ENCODE measurements around the gene ZDHHC6.

ZDHHC6 gene

GRCh38 chr10:112481602-112482001 lies 34.9 kb upstream of the ZDHHC6 start:
- H3K27ac ChIP-seq (replicated peaks) = no peak overlapping the region
- H3K4me3 ChIP-seq (replicated peaks; ENCODE audit: insufficient read depth, low read length) = no peak overlapping the region
- no peaks in the 10 kb centered on the region for H3K27me3 ChIP-seq (ENCODE audit: insufficient read depth, poor library complexity, severe bottlenecking)
- no peak for DNase-seq (ENCODE audit: low read depth in 1 of 2, low spot score in 1 of 2)
- TF ChIP-seq CTCF (IDR thresholded peaks at IDR 0.05; ENCODE audit: insufficient read depth, low read length) = no peak

- no peak for DNase-seq (ENCODE audit: low read depth in 1 of 2, low spot score in 1 of 2)
- TF ChIP-seq GABPA (IDR thresholded peaks at IDR 0.05; ENCODE audit: low read depth) (no peak), REST (IDR thresholded peaks at IDR 0.05; ENCODE audit: insufficient replicate concordance, low read depth) (no peak)
- Histone ChIP-seq H3K27ac (replicated peaks) (no peak overlapping the region), H3K27me3 (ENCODE audit: insufficient read depth, poor library complexity, severe bottlenecking) (no peaks in the 10 kb centered on the region), H3K4me3 (replicated peaks; ENCODE audit: insufficient read depth, low read length) (no peak overlapping the region)
These were observed 29.0 kb upstream of the ZDHHC6 start for GRCh38 chr10:112475575-112476218.

GRCh38 chr10:112471878-112472487 lies 25.3 kb upstream of the ZDHHC6 start:
- Histone ChIP-seq H3K27me3 (ENCODE audit: insufficient read depth, poor library complexity, severe bottlenecking) (no peaks in the 10 kb centered on the region), H3K4me3 (replicated peaks; ENCODE audit: insufficient read depth, low read length) (no peak overlapping the region), H3K27ac (replicated peaks) (no peak overlapping the region)
- peak; percentile 52 for TF ChIP-seq CTCF (IDR thresholded peaks at IDR 0.05; ENCODE audit: insufficient read depth, low read length)
- no peak for TF ChIP-seq GABPA (IDR thresholded peaks at IDR 0.05; ENCODE audit: low read depth)
- peak in 1 of 2 experiments; percentile 15 for DNase-seq (ENCODE audit: low read depth in 1 of 2, low spot score in 1 of 2)

GRCh38 chr10:112467541-112468075 lies 20.9 kb upstream of the ZDHHC6 start:
- no peak for DNase-seq (ENCODE audit: low read depth in 1 of 2, low spot score in 1 of 2)
- TF ChIP-seq POLR2AphosphoS5 (IDR thresholded peaks at IDR 0.05; ENCODE audit: low read depth) = no peak
- TF ChIP-seq REST (IDR thresholded peaks at IDR 0.05; ENCODE audit: insufficient replicate concordance, low read depth) = peak; percentile 89
- H3K27ac ChIP-seq (replicated peaks) = no peak overlapping the region
- H3K4me3 ChIP-seq (replicated peaks; ENCODE audit: insufficient read depth, low read length) = no peak overlapping the region
- H3K27me3 ChIP-seq (ENCODE audit: insufficient read depth, poor library complexity, severe bottlenecking) = no peaks in the 10 kb centered on the region

GRCh38 chr10:112466802-112467201 lies 20.1 kb upstream of the ZDHHC6 start:
- TF ChIP-seq GABPA (IDR thresholded peaks at IDR 0.05; ENCODE audit: low read depth) (no peak), POLR2AphosphoS5 (IDR thresholded peaks at IDR 0.05; ENCODE audit: low read depth) (no peak), REST (IDR thresholded peaks at IDR 0.05; ENCODE audit: insufficient replicate concordance, low read depth) (no peak), CTCF (IDR thresholded peaks at IDR 0.05; ENCODE audit: insufficient read depth, low read length) (no peak), SPI1 (IDR thresholded peaks at IDR 0.05; ENCODE audit: borderline replicate concordance, low read depth) (no peak)
- H3K27ac ChIP-seq (replicated peaks) = no peak overlapping the region
- H3K4me3 ChIP-seq (replicated peaks; ENCODE audit: insufficient read depth, low read length) = no peak overlapping the region
- no peaks in the 10 kb centered on the region for H3K27me3 ChIP-seq (ENCODE audit: insufficient read depth, poor library complexity, severe bottlenecking)
- DNase-seq (ENCODE audit: low read depth in 1 of 2, low spot score in 1 of 2) = no peak

Measured in HL-60 (cell line).